Measurements from ENCODE around the gene LDLRAD4. TPM values are rescaled to one million over a fixed set of nuclear protein-coding genes. Genes with fewer than 3 reads are reported as not detected.
A peak's percentile ranks its signal among the peaks of the same experiment; 100 is the strongest.

The LDLRAD4 gene
- polyA plus RNA-seq, 1 of the 3 experiments (the other 2 are of a cell fraction): 0.16 TPM

DNA sequence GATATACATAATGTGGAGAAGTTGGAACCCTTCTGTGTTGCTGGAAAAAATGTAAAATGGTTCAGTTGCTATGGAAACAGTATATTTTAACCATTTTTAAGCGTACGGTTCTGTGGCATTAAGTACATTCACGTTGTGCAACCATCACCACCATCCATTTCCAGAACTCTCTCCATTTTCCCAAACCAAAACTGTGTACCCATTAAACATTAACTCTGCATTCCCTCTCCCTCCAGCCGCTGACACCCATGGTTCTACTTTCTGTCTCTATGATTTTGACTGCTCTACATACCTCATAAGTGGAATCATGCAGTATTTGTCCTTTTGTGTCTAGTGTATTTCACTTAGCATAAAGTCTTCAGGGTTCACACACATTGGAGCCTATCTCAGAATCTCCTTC lies 67.3 kb downstream of the LDLRAD4 start:
- Histone ChIP-seq H3F3A (replicated peaks; ENCODE audit: insufficient read depth) (no peaks in the 10 kb centered on the region), H3K27me3 (ENCODE audit: insufficient read depth) (no peaks in the 10 kb centered on the region), H3K9me2 (no peaks in the 10 kb centered on the region), H3K36me3 (replicated peaks in 1 of 2; ENCODE audit: control insufficient read depth in 1 of 2, insufficient read depth in 2 of 2, low read length in 1 of 2) (no peaks in the 10 kb centered on the region), H3K79me2 (ENCODE audit: insufficient read depth) (no peaks in the 10 kb centered on the region), H3K27ac (ENCODE audit: low read depth in 2 of 2, low read length in 1 of 2) (no peak overlapping the region), H3K9ac (no peak overlapping the region), H4K20me1 (ENCODE audit: insufficient read depth) (no peaks in the 10 kb centered on the region), H3K4me3 (ENCODE audit: low read depth in 2 of 2, low read length in 1 of 2) (no peak overlapping the region), H3K4me2 (peak overlapping the region; percentile 26; the same call in 1 of the 2 replicates), H3K4me1 (ENCODE audit: control insufficient read depth in 1 of 2, insufficient read depth in 2 of 2, low read depth in 1 of 2, low read length in 1 of 2) (peaks cover 0 to 14% of the 10 kb centered on the region in 2 experiments; a peak in 1 of 4 replicates), H2AFZ (ENCODE audit: low read depth) (no peak overlapping the region), H3K9me3 (no peaks in the 10 kb centered on the region)
- CTCF ChIA-PET: no interaction called here
- WGBS (ENCODE audit: low lambda C conversion rate): 62% methylated on average over 4 of the region's 4 CpGs
- no peak for DNase-seq
- POLR2A ChIA-PET: no interaction called here
- TF ChIP-seq EP300 (IDR thresholded peaks at IDR 0.05; ENCODE audit: borderline replicate concordance in 1 of 2, low read depth in 1 of 2, low read length in 1 of 2) (no peak), REST (IDR thresholded peaks at IDR 0.05; ENCODE audit: low read depth, low read length) (no peak), FOXM1 (IDR thresholded peaks at IDR 0.05; ENCODE audit: low read depth) (no peak), TAF1 (IDR thresholded peaks at IDR 0.05; ENCODE audit: borderline replicate concordance, low read depth, low read length) (no peak), USF2 (IDR thresholded peaks at IDR 0.05; ENCODE audit: borderline replicate concordance, low read depth, low read length) (no peak), TEAD4 (IDR thresholded peaks at IDR 0.05; ENCODE audit: borderline replicate concordance, insufficient read depth) (no peak), TCF12 (IDR thresholded peaks at IDR 0.05) (no peak), GABPA (IDR thresholded peaks at IDR 0.05; ENCODE audit: low read depth) (no peak), YY1 (IDR thresholded peaks at IDR 0.05; ENCODE audit: low read depth) (no peak), MAX (IDR thresholded peaks at IDR 0.05; ENCODE audit: low read depth) (no peak)

DNA sequence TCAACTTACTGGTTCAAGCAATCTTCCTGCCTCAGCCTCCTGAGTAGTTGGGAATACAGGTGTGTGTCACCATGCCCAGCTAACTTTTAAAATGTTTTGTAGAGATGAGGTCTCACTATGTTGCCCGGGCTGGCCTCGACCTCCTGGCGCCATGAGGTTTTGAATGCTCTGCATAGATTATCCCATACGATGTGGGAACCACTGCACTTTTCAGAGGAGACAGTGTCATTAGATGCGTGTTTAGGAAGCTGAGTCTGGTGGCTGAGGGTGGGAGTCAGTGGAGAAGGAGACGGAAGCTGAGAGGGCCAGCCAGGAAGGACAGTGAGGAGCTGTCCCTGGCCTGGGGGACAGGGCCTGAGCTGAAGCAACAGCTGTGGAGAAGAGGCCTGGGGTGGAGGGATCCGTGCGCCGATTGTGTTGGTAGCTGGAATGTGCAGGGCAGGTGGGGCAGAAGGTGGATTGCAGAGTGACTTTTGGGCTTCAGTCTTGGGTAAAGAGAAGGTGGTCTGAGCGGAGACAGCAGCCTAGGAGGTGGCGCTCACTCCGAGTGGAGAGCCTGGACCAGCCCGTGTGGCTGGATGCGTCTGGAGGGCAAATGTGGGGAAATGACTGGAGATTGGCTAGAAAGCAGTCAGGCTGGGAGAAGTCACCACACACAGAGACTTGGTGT lies 68.0 kb downstream of the LDLRAD4 start:
- Histone ChIP-seq H2AFZ (ENCODE audit: low read depth) (no peak overlapping the region), H3K79me2 (ENCODE audit: insufficient read depth) (no peaks in the 10 kb centered on the region), H3K27ac (ENCODE audit: low read depth in 2 of 2, low read length in 1 of 2) (no peak overlapping the region), H3K4me3 (ENCODE audit: low read depth in 2 of 2, low read length in 1 of 2) (no peak overlapping the region), H3K4me2 (peak overlapping the region; percentile 26; the same call in 1 of the 2 replicates), H3F3A (replicated peaks; ENCODE audit: insufficient read depth) (no peaks in the 10 kb centered on the region), H3K36me3 (replicated peaks in 1 of 2; ENCODE audit: control insufficient read depth in 1 of 2, insufficient read depth in 2 of 2, low read length in 1 of 2) (no peaks in the 10 kb centered on the region), H3K9ac (no peak overlapping the region), H3K4me1 (ENCODE audit: control insufficient read depth in 1 of 2, insufficient read depth in 2 of 2, low read depth in 1 of 2, low read length in 1 of 2) (peaks cover 0 to 14% of the 10 kb centered on the region in 2 experiments; a peak in 1 of 4 replicates), H3K9me3 (no peaks in the 10 kb centered on the region), H4K20me1 (ENCODE audit: insufficient read depth) (no peaks in the 10 kb centered on the region), H3K27me3 (ENCODE audit: insufficient read depth) (no peaks in the 10 kb centered on the region), H3K9me2 (no peaks in the 10 kb centered on the region)
- 78% methylated on average over 13 of the region's 14 CpGs for WGBS (ENCODE audit: low lambda C conversion rate)
- no peak for DNase-seq
- POLR2A ChIA-PET: no interaction called here
- CTCF ChIA-PET: no interaction called here
- TF ChIP-seq RAD21 (IDR thresholded peaks at IDR 0.05; ENCODE audit: low read length): no peak
- no peak for TF ChIP-seq YY1 (IDR thresholded peaks at IDR 0.05; ENCODE audit: low read depth)
- no peak for TF ChIP-seq MEF2A (IDR thresholded peaks at IDR 0.05; ENCODE audit: borderline replicate concordance, low read depth)
- no peak for TF ChIP-seq NRF1 (IDR thresholded peaks at IDR 0.05; ENCODE audit: low read depth, low read length)
- TF ChIP-seq MAX (IDR thresholded peaks at IDR 0.05; ENCODE audit: low read depth): no peak
- no peak for TF ChIP-seq REST (IDR thresholded peaks at IDR 0.05; ENCODE audit: low read depth, low read length)
- TF ChIP-seq, protein P1, sequence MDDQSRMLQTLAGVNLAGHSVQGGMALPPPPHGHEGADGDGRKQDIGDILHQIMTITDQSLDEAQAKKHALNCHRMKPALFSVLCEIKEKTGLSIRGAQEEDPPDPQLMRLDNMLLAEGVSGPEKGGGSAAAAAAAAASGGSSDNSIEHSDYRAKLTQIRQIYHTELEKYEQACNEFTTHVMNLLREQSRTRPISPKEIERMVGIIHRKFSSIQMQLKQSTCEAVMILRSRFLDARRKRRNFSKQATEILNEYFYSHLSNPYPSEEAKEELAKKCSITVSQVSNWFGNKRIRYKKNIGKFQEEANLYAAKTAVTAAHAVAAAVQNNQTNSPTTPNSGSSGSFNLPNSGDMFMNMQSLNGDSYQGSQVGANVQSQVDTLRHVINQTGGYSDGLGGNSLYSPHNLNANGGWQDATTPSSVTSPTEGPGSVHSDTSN (IDR thresholded peaks at IDR 0.05): no peak
- no peak for TF ChIP-seq GATA2 (CRISPR knock-in tag; IDR thresholded peaks at IDR 0.05)
- no peak for TF ChIP-seq ELF1 (IDR thresholded peaks at IDR 0.05)
- no peak for TF ChIP-seq RFX5 (IDR thresholded peaks at IDR 0.05; ENCODE audit: low read length)
- TF ChIP-seq TAF1 (IDR thresholded peaks at IDR 0.05; ENCODE audit: borderline replicate concordance, low read depth, low read length): no peak
- no peak for TF ChIP-seq FOXM1 (IDR thresholded peaks at IDR 0.05; ENCODE audit: low read depth)

Data from SK-N-SH (cell line).